NCI-H460 (cell line): ENCODE measurements around the gene HOXD3. TPM values are rescaled to one million over a fixed set of nuclear protein-coding genes. Genes with fewer than 3 reads are reported as not detected.

ENCODE experiments used
- DNase-seq: peaks from one replicate; pipeline ENCODE4 v3.0.0-alpha.2; 2016; ENCODE audit warnings: low read depth; ENCODE audit errors: extremely low read depth
- total RNA-seq: library from RNA; depleted of rRNA; stranded (reverse); fragments of >200 nt; shearing (Covaris generic); gene quantifications from 2 replicates; pipeline ENCODE4 v1.2.3, GENCODE V29; 2014

HOXD3 gene
- total RNA-seq, 1 experiment from 2014 or later: not detected

DNA sequence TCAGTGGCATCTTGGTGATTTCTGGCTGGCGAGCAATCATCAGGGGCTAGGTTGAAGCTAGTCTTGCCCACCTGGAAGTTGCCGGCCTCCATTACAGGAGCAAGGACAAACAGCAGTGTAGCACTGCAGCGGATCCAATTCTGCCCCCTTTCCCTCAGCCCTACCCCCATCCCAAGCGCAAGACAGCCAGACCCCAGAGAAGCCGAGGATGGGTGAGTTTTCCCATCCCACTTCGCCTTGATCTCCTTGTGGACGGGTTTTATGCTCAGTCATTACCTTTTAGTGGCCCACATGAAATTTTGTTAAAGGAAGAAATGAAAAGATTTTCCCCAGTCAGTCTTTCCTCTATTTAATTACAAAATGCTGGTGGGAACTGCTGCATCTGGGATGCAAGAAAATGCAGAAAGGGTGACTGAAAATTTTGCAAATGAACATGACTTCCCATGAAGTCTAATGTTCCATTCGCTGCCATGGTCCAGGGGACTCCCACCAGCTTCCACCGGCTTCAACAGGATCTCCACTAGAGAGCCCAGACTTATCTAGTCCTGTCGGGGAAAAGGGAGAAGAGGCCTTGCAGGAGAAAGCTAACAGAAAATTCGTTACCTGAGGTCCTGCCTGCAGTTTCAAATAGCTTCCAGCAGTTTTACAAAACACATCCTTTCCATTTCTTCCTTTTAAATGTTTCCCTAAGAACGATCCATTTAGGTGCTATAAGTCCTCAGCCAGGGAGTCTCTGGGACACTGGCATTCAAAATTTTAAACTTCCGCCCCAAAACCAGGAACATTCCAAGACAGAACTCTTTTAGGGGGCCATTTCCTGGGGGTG is 36.5 kb upstream of the HOXD3 start:
- no peak for DNase-seq

DNA sequence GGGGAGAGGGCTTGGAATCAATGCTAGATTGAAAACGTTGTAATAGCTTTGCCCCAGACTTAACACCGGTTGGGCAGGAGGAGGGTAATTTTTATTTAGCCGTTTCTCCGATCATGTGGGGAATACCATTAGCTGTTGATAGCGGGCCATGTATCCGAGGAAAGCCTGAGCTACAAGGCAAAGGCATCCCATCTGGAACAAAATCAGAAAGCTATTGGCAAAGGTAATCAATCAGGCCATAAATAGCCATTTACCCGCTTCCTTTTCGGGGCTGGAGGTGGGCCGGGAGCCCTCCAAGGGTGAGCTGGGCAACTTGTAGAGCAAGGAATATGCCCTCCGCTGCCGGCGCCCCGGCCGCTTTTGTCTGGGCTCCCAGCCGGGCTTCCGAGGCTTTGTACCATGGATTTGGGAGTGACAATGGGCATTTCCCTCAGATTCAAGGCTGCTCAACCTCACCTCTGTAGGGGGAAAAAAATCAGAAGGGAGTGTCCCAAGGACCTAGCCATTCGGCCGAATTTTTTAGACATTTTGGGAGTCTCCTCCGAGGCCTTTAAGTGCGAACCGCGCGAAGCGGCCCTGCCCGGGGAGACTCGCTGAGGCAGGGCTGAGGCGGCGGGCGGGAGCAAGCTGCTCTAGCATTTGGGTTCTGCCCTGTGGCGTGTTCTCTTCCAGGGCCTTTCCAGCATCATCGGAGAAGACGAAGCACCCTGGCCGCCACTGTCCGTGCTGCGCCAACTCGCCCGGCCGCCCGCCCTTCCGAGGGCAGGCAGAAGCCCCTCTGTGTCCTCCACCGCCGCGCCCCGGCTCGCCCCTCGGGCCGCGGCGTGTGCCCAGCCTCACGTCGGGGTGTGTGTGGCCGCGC is 35.7 kb upstream of the HOXD3 start:
- no peak for DNase-seq

DNA sequence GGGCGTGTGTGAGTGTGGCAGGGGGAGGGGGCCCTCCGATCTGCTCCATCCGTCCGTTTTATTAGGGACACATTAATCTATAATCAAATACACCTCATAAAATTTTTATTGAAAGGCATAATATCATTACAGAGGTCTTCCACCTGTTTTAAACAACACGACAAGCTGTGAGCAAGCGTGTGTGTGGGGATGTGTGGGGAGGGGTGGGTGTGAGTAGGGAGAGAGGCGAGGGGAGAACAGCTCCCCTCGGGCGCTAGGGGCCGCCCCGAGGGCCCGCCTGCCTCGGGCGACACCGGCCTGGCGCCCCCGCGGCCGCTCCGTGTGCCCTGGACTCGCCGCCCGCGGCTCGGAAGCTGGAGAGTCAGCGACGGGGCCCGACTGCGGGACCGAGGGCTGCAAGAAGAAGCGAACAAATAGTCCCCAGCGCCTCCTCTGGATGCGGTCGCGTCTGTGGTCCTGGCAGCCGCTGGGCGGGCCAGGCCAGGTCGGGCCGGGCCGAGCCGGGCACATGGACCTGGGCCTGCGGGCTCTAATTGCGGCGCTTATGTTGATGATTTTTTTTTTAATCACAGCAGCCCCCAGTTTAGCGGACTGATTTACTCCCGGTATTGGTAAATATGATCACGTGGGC is 34.9 kb upstream of the HOXD3 start:
- DNase-seq: no peak

- no peak for DNase-seq
Measured at GRCh38 chr2:176122683-176123410, 34.3 kb upstream of the HOXD3 start, which contains the start of gene HOXD9. HOXD9 (plus strand) TSS chr2:176122719; CDS start chr2:176122769, 50 bp downstream.

GRCh38 chr2:176123411-176124109 is 33.5 kb upstream of the HOXD3 start:
- no peak for DNase-seq

DNA sequence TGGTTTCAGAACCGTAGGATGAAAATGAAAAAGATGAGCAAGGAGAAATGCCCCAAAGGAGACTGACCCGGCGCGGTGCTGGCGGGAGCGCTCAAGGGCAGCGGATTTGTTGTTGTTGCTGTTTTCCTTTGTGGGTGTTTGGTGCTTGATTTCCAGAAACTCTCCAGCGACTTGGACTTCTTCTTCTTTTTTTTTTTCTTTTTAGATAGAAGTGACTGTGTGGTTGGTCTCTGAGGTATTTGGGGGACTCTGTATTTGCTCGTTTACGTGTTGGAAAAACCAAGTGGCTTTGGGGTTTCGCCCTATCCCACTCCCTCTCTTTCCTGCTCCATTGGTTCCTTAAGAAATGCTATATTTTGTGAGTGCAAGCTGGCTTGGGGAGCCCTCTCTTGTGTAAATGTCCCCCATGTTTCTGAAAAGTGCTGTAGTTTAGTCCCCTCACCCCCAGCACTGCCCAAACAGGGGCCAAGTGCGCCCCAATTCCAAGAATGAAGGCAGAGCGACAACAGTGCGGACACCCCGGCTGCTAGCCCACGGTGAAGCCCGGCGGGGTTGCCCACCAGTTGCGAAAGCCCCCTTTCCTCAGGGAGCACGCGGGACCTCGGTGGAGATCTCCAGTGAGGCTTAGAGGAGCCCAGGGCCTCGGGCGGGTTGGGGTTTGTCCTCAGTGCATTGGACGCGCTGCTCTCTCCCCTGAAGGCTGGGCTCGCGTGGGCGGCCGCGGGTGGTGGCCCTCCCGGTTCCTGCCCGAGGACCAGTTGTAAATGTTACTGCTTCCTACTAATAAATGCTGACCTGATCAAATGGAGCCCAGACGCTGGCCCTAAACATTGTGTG is 32.8 kb upstream of the HOXD3 start:
- DNase-seq: no peak

DNA sequence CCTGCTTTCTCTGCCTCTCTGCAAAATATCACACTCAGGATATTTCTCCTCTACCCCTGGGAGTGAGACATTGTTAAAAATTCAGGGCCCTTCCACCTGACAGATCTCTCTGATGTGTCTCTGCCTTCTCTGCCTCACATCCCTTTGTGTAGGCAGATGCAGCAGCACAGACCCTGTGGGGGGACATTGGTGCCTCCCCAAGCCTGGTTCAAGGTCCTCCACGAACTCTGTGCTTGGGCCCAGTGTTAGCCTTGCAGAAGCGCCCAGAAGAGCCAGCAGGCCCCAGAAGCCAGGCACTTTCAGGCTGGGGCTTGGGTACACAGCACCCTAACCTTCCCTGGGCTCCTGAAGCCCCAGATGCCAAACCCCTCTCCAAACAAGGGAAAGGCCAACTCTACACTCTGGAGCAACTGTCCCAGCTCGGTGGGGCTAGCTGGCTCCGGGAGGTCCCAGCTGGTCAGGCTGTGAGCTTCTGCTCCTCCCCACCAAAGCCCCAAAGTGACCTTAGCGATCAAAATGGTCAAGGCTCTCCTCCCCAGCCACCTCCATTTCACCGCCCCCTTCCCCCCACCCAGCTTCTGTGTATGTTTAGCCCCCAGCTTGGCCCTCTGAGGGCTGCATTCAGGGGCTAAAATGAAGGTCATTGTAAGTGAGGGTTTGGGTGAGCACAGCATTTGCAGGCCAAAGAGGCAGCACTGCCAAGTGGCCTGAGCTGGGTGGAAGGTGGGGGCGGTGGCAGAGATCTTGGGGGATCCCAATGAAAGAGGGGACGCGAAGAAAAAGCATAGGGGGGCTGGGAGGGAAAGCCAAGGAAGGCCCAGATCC is 31.9 kb upstream of the HOXD3 start:
- DNase-seq: no peak

DNA sequence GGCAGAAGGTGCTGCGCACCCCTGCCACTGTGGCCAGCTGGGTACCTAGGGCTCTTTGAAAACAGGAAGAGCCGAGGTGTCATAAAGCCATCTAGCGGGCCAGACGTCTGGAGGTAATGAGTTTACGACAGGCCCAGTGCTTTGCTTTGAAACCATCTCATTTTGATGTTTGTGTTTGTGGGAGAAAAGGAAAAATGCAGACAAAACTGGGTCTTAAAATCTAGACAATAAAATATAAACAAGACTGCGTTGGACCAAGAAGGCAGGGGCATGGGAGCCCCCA is 31.4 kb upstream of the HOXD3 start:
- DNase-seq: no peak

- peak; percentile 52 for DNase-seq
Measured at GRCh38 chr2:176126929-176127773, 30.0 kb upstream of the HOXD3 start.

GRCh38 chr2:176127774-176128072 is 29.4 kb upstream of the HOXD3 start:
- no peak for DNase-seq

- DNase-seq: no peak
Measured at GRCh38 chr2:176128172-176128981, 28.7 kb upstream of the HOXD3 start.

DNA sequence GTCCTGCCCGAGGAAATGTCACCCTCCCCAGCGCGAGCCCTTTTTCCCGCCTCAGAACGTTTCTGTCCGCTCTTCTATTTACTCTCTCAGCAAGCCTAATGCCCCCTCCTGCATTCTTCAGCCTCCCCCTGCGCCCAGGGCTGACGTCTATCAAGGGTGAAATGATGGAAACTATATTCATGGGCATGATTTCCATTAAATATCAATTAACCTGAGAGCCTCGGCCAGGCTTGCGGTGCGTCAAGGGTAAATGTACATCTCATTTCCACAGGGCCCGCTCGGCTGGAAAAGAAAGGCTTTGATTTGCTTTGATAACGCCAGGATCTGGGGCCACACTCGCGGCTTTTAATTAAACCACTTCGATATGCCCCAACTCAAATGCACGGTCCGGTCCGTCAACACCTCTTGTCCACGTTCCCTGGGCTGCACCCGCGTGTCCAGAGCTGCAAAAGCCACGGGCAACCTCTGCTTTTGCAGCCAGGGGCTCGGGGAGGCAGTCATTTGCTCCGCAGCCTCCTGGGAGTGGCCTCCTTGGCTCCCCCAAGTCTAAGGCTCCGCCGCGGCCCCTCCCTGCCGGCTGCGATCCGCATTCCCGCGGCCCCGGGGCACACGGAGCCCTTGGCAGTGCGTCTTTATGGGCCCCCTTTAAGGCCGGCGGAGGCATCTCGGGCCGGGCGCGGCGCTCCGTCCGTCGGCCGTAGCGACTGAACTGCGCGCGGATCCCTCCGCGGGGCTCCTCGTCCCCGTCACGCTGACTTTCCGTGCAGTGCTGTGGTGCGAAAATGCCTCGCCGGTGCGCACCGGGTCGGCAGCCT is 27.9 kb upstream of the HOXD3 start, which contains the start of gene HOXD8:
HOXD8 (plus strand) TSS at position 724 of the 815 bp plus-strand sequence. CDS start 662 bp downstream, outside the sequence.
- peak; percentile 60 for DNase-seq

DNA sequence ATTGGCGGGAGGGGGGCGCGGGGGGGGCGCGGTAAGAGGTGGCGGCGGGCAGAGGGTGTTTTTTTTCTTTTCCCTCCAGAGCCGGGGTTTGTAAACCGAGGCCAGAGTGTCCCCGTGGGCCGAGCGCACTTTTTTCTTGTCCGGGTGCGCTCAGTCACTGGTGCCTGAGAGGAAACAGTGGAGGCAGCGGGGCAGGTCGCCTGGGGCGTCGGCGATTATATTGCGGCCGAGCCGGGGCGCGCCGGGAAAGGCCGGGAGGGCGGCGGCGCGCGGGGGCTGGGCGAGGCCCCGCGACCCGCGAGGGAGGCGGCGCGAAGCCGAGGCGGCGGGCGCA is 27.3 kb upstream of the HOXD3 start:
- no peak for DNase-seq

DNA sequence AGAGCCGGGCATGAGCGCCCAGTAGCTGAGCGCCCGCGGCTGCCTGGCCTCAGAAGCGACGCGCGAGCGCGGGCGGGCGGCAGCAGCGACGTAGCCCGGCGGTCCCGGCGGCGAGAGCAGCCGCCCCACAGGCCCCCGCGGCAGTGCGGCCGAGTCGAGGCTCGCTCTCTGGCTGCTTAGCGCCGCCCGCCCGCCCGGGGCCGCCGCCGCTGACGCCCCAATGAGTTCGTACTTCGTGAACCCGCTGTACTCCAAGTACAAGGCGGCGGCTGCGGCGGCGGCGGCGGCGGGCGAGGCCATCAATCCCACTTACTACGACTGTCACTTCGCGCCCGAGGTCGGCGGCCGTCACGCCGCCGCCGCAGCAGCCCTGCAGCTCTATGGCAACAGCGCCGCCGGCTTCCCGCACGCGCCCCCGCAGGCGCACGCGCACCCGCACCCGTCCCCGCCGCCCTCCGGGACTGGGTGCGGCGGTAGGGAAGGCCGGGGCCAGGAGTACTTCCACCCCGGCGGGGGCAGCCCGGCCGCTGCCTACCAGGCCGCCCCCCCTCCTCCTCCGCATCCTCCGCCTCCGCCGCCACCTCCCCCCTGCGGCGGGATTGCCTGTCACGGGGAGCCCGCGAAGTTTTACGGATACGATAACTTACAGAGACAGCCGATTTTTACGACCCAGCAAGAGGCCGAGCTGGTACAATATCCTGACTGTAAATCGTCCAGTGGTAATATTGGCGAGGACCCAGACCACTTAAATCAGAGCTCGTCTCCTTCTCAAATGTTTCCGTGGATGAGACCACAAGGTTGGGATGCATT is 26.8 kb upstream of the HOXD3 start:
- peak; percentile 20 for DNase-seq
